GM12873 (cell line): ENCODE results near the gene MICU1.

Experiments
- TF ChIP-seq, protein P1 (sequence below): IDR thresholded peaks from 2 replicates; pipeline ENCODE4 v1.5.1; 2012; ENCODE audit warnings: low read depth, mild to moderate bottlenecking, moderate library complexity, low read length, control low read depth; ENCODE audit not compliant: insufficient read depth; ENCODE audit errors: missing control alignments

MICU1 gene

DNA sequence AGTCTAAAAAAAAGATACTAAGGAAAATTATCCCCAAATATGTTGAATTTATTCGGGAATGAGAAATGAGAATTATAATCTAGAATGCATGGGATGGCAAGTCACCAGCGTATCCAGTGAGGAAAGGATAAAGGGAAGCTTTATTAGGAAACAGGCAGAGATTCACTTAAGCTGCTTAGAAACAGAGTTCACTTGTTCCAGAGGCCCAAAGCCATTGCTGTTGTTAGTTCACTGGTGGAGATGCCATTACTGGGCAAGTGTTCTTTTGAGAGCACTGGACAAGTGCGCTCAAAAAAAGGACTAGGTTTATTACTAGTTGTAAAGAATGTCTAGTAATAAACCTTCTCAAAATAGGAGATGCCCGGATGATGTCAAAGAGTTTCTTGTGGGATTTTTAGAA is 51.2 kb downstream of the MICU1 start:
- TF ChIP-seq, protein P1, sequence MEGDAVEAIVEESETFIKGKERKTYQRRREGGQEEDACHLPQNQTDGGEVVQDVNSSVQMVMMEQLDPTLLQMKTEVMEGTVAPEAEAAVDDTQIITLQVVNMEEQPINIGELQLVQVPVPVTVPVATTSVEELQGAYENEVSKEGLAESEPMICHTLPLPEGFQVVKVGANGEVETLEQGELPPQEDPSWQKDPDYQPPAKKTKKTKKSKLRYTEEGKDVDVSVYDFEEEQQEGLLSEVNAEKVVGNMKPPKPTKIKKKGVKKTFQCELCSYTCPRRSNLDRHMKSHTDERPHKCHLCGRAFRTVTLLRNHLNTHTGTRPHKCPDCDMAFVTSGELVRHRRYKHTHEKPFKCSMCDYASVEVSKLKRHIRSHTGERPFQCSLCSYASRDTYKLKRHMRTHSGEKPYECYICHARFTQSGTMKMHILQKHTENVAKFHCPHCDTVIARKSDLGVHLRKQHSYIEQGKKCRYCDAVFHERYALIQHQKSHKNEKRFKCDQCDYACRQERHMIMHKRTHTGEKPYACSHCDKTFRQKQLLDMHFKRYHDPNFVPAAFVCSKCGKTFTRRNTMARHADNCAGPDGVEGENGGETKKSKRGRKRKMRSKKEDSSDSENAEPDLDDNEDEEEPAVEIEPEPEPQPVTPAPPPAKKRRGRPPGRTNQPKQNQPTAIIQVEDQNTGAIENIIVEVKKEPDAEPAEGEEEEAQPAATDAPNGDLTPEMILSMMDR: no peak

DNA sequence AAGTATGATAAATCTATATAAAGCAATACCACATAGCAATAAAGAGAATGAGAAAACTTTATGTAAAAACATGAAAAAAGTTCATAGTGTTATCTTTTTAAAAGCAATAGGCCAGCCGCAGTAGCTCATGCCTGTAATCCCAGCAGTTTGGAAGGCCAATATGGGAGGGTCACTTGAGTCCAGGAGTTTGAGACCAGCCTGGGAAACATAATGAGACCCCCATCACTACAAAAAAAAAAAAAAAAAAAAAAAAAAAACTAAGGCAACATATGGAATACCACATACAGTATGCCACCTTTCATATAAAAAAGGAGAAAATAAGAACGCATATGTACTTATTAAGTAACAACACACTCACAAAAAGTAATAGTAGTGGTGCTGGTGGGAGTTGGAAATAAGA is 52.8 kb downstream of the MICU1 start:
- TF ChIP-seq, protein P1: no peak

DNA sequence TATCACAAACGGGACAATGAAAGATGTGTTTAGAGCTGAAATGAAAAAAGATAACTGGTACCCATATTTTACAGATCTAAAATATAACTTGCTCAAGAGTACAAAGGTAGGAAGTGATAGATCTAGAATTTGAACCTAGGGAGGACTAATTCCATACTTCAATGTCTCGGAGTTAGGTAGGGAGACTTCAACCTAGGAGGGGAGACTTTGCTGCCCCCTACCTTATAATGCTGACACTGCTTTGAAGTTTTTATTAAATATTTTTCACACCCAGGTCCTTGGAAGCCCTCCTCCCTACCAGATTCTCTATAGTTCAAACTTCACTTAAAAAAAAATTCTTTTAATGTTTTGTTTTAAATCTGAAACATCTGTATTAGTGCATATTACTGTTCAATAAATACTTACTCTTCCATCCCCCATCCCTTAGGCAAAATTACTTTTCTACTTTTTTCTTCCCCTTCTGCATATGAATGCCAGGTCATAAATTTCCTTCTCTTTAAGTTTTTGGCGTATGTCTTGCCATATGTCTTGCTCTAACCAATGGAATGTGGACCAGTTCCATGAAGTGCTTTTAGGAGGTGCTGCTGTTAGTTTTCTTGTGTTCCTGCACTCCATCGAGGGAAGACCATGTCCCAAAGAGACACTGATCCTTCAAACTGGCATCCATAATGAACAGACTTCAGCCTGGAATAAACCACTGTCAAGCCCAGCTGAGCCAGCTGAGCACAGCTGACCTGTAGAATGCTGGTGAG is 57.8 kb downstream of the MICU1 start:
- TF ChIP-seq, protein P1: peak; percentile 41

DNA sequence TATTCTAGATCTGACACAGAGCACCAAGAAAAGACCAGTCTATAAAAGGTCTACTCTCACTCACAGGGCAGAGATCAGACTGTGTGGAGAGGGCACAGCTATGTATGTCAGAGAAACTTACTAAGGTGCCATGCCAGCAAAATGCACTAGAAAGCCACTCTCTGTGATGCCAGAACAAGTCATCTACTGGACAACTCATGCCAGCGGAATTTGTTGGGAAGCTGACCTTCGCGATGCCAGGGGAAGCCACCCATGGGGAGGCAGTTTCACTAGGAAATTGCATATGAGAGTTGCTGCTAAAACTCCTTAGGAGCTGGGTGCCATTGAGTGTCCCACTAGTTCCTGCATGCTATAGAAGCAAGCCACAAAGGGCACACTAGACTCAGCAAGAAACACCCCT is 58.5 kb downstream of the MICU1 start:
- TF ChIP-seq, protein P1: no peak

DNA sequence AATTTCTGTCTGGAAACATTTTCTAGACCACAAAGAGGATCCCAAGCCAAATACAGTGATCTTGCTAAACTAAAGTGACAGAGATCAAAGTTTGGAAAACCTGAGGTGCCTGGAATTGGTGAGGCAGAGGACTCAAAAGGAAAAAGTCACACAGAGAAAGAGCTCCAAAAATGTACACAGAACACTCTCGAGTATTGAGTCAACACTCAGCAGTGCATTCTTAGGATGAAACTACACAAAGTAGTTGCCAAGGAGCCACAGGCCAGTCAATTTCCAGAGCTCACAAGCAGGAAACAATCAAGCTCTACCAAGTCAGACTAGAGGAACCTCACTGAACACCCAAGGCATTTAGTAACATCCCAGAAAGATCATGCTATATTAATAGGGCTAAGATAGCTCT is 61.3 kb downstream of the MICU1 start:
- TF ChIP-seq, protein P1: no peak

DNA sequence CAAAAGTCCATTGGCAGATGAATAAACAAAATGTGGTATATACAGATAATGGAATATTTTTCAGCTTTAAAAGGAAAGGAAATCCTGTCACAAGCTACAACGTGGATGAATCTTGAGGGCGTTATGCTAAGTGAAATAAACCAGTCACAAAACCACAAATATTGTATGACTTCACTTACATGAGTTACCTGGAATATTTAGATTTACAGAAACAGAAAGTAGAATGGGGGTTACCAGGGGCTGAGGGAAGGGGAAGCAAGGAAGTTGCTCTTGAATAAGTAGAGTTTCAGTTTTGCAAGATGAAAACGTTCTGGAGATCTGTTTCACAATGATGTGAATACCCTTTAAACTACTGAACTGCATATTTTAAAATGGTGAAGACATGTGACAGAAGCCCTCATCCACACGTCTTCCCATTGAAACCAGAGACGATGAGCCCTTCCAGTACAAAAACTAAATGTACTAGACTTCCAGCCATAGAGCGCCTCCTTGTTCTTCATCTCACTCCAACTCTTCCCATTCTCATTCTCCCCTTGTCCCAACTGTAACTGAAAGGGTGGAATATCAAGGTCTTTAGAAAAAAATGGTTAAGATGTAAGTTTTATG is 62.4 kb downstream of the MICU1 start:
- TF ChIP-seq, protein P1: no peak

DNA sequence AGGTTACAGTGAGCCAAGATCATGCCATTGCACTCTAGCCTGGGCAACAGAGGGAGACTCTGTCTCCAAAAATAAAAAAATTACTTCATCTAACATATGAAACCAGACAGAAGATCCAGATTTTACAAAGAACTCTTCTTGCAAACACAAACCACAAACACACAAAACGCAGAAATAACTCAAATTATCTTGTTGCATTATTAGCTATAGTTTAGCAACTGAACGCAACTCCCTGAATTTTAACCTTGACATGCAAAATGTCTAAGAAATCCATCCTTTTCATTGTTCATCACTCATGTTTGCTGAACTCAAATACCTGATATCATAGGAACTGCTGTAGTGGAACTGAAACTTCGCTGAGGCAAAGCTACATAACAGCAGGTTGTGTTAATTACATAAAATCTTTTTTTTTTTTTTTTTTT is 64.1 kb downstream of the MICU1 start:
- TF ChIP-seq, protein P1: no peak
